ENCODE results near the gene SLC25A23. TPM values are rescaled to one million over a fixed set of nuclear protein-coding genes. Genes with fewer than 3 reads are reported as not detected.

SLC25A23 gene
- total and polyA plus RNA-seq, 9 of the 15 experiments (the other 6 are each of a cell fraction or from before 2014, with no cell fraction given) = 6.1 to 72.0 (median 26.6) TPM

DNA sequence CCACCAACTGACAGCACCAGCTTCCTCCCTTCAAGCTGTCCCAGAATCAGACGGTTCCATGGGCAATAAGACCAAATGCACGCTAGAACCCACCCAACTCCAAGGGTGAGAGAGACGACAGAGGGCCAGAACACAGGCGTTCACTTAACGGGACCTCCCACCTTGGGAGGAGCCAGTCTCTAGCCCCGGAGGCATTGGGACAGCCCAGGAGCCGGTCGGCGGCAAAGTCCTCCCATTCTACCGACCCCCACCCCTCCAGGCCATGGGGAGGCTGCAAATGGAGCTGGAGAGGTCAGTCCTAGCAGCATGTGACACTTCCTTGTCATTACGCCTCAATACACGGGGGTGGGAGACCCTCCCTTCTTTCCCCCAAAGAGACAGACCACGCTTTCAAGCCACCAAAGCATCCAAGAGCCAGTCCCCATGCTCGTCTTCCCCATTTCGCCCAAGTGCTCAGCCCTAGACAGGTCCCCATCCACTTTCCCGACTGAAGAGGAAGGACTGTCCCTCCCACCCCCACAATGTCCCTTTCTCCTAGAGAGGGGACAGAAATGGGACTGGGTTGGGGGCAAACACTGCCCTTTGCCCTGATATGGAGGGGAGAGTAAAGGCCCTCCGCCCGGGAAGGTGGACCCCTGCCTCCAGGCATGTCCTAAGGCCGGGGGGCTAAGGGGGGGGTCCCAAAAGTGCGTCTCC lies 35.9 kb downstream of the SLC25A23 start (continued):
- TF ChIP-seq ZNF695 (CRISPR knock-in tag; IDR thresholded peaks at IDR 0.05) (no peak), POLR2AphosphoS5 (IDR thresholded peaks at IDR 0.05; ENCODE audit: control insufficient read depth, insufficient read depth, low read depth, low read length) (no peak; the same call in 1 of the 2 replicates), ZNF165 (CRISPR knock-in tag; IDR thresholded peaks at IDR 0.05; ENCODE audit: borderline replicate concordance) (no peak), KDM5B (IDR thresholded peaks at IDR 0.05; ENCODE audit: insufficient replicate concordance, low read depth, low read length) (peak; percentile 23), NFE2 (IDR thresholded peaks at IDR 0.05; ENCODE audit: low read depth) (no peak), CSDE1 (IDR thresholded peaks at IDR 0.05) (no peak), TEAD1 (CRISPR knock-in tag; IDR thresholded peaks at IDR 0.05) (no peak), L3MBTL2 (IDR thresholded peaks at IDR 0.05) (no peak), ZNF121 (CRISPR knock-in tag; conservative IDR thresholded peaks at IDR 0.05) (no peak), ZFP1 (CRISPR knock-in tag; IDR thresholded peaks at IDR 0.05) (no peak), POLR2A (conservative IDR thresholded peaks at IDR 0.05) (peak; percentile 26; the same call in 1 of the 2 replicates)
- TF ChIP-seq, protein P1, sequence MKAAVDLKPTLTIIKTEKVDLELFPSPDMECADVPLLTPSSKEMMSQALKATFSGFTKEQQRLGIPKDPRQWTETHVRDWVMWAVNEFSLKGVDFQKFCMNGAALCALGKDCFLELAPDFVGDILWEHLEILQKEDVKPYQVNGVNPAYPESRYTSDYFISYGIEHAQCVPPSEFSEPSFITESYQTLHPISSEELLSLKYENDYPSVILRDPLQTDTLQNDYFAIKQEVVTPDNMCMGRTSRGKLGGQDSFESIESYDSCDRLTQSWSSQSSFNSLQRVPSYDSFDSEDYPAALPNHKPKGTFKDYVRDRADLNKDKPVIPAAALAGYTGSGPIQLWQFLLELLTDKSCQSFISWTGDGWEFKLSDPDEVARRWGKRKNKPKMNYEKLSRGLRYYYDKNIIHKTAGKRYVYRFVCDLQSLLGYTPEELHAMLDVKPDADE (conservative IDR thresholded peaks at IDR 0.05; ENCODE audit: control insufficient read depth, low read depth, low read length) = peak; percentile 34; the same call in 1 of the 2 replicates
- TF ChIP-seq, protein P2, sequence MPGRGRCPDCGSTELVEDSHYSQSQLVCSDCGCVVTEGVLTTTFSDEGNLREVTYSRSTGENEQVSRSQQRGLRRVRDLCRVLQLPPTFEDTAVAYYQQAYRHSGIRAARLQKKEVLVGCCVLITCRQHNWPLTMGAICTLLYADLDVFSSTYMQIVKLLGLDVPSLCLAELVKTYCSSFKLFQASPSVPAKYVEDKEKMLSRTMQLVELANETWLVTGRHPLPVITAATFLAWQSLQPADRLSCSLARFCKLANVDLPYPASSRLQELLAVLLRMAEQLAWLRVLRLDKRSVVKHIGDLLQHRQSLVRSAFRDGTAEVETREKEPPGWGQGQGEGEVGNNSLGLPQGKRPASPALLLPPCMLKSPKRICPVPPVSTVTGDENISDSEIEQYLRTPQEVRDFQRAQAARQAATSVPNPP (IDR thresholded peaks at IDR 0.05; ENCODE audit: borderline replicate concordance, insufficient read depth, insufficient read length) = no peak
- TF ChIP-seq, protein P3, sequence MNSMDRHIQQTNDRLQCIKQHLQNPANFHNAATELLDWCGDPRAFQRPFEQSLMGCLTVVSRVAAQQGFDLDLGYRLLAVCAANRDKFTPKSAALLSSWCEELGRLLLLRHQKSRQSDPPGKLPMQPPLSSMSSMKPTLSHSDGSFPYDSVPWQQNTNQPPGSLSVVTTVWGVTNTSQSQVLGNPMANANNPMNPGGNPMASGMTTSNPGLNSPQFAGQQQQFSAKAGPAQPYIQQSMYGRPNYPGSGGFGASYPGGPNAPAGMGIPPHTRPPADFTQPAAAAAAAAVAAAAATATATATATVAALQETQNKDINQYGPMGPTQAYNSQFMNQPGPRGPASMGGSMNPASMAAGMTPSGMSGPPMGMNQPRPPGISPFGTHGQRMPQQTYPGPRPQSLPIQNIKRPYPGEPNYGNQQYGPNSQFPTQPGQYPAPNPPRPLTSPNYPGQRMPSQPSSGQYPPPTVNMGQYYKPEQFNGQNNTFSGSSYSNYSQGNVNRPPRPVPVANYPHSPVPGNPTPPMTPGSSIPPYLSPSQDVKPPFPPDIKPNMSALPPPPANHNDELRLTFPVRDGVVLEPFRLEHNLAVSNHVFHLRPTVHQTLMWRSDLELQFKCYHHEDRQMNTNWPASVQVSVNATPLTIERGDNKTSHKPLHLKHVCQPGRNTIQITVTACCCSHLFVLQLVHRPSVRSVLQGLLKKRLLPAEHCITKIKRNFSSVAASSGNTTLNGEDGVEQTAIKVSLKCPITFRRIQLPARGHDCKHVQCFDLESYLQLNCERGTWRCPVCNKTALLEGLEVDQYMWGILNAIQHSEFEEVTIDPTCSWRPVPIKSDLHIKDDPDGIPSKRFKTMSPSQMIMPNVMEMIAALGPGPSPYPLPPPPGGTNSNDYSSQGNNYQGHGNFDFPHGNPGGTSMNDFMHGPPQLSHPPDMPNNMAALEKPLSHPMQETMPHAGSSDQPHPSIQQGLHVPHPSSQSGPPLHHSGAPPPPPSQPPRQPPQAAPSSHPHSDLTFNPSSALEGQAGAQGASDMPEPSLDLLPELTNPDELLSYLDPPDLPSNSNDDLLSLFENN (IDR thresholded peaks at IDR 0.05; ENCODE audit: low read depth in 2 of 2, low read length in 2 of 2) = no peak
- TF ChIP-seq, protein P4, sequence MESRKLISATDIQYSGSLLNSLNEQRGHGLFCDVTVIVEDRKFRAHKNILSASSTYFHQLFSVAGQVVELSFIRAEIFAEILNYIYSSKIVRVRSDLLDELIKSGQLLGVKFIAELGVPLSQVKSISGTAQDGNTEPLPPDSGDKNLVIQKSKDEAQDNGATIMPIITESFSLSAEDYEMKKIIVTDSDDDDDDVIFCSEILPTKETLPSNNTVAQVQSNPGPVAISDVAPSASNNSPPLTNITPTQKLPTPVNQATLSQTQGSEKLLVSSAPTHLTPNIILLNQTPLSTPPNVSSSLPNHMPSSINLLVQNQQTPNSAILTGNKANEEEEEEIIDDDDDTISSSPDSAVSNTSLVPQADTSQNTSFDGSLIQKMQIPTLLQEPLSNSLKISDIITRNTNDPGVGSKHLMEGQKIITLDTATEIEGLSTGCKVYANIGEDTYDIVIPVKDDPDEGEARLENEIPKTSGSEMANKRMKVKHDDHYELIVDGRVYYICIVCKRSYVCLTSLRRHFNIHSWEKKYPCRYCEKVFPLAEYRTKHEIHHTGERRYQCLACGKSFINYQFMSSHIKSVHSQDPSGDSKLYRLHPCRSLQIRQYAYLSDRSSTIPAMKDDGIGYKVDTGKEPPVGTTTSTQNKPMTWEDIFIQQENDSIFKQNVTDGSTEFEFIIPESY (CRISPR knock-in tag; IDR thresholded peaks at IDR 0.05) = no peak
- TF ChIP-seq, protein P5, sequence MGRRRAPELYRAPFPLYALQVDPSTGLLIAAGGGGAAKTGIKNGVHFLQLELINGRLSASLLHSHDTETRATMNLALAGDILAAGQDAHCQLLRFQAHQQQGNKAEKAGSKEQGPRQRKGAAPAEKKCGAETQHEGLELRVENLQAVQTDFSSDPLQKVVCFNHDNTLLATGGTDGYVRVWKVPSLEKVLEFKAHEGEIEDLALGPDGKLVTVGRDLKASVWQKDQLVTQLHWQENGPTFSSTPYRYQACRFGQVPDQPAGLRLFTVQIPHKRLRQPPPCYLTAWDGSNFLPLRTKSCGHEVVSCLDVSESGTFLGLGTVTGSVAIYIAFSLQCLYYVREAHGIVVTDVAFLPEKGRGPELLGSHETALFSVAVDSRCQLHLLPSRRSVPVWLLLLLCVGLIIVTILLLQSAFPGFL (CRISPR knock-in tag; IDR thresholded peaks at IDR 0.05) = no peak

Data from K562 (cell line).